NCI-H1092 treated with DMSO at 0.1 percent for 48 hours (cell line): ENCODE data around the gene TMEM131L.
"Not testable (repeated sequence)": the region's sequence is repeated elsewhere in the genome, so short reads cannot be mapped to it uniquely, and the experiment has no call there.

Source experiments
- DNase-seq: peaks from one replicate; lab custom pipeline; 2025; lab: John Stamatoyannopoulos, UW

The TMEM131L gene

GRCh38 chr4:153466081-153466948 is at the start of gene TMEM131L:
Gene TMEM131L (plus strand): TSS chr4:153466360. CDS start chr4:153466398, 38 bp downstream.
- peak; percentile 60 for DNase-seq

GRCh38 chr4:153416456-153416855 is 49.7 kb upstream of the TMEM131L start:
- not testable (repeated sequence) for DNase-seq

- DNase-seq, result no peak
Observed at GRCh38 chr4:153418121-153418520, 48.0 kb upstream of the TMEM131L start.

DNA sequence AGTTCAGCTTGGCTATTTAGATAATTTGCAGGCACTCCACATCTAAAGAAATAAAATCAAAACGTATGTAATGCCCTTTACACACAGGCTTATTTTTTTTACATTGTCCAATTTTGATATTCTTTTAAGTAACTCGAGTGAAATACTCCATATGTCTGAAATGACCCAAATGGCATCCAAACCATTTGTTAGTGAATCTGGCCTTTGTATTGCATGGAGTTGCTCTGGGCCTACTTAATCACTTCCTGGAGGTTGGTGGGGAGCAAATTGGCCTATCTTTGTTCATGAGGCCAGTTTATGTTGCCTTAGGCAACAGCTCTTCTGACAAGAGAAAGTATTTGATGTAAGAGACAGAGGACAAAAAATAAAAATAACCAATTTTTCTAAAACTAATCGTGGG is 47.6 kb upstream of the TMEM131L start:
- no peak for DNase-seq

DNA sequence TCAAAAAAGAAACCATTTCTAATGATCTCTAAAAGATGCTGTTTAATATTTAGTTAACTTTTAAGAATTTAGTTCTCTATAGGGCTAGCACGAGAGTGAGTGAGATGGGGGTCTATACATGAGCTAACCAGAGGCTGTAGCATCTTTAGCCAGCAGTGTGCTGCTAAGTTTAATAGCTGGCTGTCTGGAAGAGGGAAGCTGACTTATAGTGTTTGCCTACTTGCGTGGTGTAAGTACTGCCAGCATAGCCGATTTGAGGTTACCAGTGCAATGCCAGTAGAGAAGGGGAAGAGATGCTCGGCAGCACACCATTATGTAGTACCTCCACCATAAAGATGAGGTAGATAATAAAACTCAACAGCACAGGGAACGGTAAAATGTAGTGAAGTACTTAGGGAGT is 47.1 kb upstream of the TMEM131L start:
- no peak for DNase-seq

- DNase-seq, result no peak
Observed at GRCh38 chr4:153419673-153420278, 46.4 kb upstream of the TMEM131L start.

GRCh38 chr4:153420361-153420760 is 45.8 kb upstream of the TMEM131L start:
- no peak for DNase-seq

- DNase-seq, result no peak
Observed at GRCh38 chr4:153421941-153422340, 44.2 kb upstream of the TMEM131L start.

DNA sequence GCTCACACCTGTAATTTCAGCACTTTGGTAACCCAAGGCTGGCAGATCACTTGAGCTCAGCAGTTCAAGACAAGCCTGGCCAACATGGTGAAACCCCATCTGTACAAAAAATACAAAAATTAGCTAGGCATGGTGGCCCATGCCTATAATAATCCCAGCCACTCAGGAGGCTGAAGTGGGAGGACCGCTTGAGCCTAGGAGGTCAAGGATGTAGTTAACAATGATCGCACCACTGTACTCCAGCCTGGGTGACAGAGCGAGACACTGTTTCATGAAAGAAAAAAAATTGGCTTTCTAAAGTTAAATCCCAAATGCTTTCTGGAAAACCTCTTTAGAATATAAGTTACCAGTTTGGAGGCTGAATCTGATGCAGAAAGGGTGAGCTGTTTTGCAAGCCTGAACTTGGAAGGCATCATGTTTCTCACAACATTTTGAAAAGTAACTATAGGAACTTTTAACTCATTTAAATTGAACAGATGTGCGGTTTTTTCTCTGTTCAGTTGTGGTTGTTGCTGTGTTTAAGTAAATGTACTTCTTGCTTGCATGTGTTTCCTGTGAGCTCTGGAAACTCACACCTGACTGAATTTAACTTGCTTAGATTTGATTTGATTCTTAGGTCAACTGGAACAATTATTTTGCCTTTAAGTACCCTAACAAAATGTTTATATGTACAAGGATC is 39.8 kb upstream of the TMEM131L start:
- DNase-seq, result no peak

GRCh38 chr4:153427363-153428071 is 38.6 kb upstream of the TMEM131L start:
- no peak for DNase-seq

- DNase-seq, result no peak
Observed at GRCh38 chr4:153428941-153429475, 37.2 kb upstream of the TMEM131L start.

DNA sequence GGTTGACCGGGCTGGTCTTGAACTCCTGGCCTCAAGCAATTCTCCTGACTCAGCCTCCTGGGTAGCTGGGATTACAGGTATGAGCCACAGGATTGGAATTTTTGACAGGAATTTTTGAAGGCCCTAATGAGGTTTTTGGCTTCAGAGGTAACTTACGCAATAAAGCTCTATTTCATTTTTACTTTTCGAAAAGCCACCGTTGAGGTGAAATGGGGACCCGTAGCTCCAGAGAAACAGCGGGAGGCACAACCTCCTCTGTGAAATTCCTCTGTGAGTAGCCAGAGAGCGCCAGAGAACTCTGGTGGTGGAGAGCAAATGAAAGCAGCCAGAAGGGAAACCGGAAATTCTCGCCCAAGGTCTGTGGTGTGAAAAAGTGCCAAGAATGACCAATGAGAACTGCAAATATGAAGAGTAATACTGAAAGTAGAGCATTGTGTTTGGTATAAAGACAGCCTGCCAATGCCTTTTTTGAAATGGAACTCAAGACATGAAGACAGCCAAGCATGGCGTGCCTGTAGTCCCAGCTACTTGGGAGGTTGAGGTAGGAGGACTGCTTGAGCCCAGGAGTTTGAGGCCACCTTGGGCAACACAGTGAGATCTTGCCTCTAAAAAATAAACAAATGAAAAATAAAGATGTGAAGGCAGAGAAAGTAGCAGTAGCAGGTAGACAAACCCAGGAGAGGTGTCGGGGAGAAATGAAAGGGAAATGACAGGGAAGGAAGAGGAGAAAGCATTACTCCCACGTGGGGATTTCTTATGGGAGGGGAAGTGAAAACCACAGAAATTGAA is 33.0 kb upstream of the TMEM131L start:
- DNase-seq, result peak; percentile 22

GRCh38 chr4:153433754-153434105 is 32.4 kb upstream of the TMEM131L start:
- no peak for DNase-seq

- no peak for DNase-seq
Observed at GRCh38 chr4:153434190-153434589, 32.0 kb upstream of the TMEM131L start.

DNA sequence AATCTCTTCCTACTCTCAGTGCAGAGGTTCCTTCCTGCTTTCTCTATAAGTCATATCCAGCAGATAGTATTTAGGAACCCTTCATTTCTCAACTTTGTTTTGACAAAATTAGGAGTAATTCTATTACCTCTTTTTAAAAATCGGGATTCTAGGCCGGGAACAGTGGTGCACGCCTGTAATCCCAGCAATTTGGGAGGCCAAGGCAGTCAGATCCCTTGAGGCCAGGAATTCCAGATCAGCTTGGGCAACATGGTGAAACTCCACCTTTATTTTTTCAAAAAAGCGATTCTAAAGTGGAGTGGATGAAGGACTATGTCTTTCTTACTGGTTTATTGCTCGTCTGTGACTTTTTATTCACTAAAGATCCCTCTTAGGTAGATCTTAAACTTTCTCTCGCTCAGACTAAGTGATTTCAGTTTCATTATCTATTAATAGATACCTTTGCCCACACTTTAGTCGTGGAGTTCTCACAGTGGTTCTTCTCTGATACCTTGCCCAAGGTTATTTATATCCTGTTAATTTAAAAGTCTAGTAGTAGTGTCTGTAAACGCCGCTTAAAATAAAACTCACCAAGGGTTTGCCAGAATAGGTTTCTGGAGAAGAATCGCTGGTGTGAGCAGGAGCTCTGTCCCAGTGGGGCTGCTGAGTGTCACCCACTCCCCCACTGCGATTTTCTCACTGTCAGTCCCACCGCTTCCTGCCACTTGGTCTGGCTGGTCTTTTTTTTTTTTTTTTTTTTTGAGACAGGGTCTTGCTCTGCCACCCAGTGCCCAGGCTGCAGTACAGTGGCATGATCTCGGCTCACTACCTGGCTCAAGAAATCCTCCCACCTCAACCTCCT is 27.0 kb upstream of the TMEM131L start:
- no peak for DNase-seq

- DNase-seq, result no peak
Observed at GRCh38 chr4:153439831-153440230, 26.3 kb upstream of the TMEM131L start.

GRCh38 chr4:153440475-153440874 is 25.7 kb upstream of the TMEM131L start:
- DNase-seq, result no peak

DNA sequence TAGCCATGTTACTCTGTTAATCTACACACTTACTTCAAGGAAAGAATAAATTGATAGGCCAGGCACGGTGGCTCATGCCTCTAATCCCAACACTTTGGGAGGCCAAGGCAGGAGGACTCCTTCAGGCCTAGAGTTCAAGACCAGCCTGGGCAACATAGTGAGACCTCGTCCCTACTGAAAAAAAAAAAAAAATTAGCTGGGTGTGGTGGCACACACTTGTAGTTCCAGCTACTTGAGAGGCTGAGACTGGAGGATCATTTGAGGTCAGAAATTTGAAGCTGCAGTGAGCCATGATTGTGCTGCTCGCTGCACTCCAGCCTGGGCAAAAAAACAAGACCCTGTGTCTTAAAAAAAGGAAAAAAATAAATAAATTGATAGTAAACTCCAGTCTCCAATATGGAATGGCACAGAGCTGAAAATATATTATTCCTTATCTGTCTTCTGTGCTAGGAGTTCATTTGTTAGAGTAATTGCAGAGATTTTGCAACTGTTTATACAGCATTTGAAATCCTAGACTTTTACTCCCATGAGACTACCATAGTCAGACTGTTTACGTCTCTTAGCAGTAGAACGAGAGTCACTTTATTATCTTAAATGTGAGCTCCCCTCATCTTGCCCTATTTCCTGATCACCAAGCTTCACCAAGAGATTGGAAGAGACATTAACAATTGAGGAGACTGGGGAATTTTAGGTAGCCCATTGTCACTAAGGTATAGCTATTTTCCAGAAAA is 18.8 kb upstream of the TMEM131L start:
- DNase-seq, result no peak

DNA sequence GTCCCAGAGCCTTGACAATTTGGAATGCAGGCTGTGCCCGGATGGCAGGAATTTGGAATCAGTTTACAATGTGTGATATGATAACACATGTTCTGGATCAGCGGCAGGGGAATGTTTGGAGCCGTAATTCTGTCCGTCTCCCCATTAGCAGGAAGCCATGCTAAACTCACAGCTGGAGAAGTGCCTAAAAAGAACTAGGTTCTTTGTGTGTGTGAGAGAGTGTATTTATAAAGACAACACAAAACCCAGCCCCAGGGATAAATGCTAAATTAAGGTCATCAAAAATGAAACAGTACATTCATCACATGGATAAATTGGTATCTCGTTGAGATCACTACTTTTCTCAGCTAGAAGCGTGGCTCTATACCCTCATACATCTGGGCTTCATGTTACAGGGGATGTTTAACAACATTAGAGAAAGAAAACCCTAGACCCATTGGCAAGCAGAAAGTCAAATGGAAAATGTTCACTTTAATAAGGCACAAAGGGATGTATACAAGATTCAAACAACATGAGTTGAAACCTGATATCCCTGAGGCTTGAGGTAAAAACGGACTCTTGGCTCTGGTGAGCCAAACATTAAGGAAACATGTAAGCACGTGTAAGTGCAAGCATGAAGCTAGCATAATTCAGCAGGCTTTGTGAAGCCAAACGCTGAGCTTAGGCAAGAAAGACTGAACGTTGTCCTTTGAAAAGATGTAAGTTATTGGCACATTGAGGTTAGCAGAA is 18.0 kb upstream of the TMEM131L start:
- DNase-seq, result peak; percentile 51
